Caco-2 (cell line): ENCODE data around the gene KANK3. TPM values are rescaled to one million over a fixed set of nuclear protein-coding genes. Genes with fewer than 3 reads are reported as not detected.

ENCODE experiments used
- BruUV-seq: library from RNA; stranded (reverse); fragments of 400-500 nt; replicated peaks from 2 replicates; lab custom pipeline; 2021; lab: Mats Ljungman, UMichigan
- CTCF ChIA-PET: fragments of 300-600 bp; sonication (Branson Sonifier 250); formaldehyde crosslinking; loops from one replicate; lab custom pipeline; 2022; ENCODE audit warnings: antibody characterized with exemption; lab: Charles Lee
- POLR2A ChIA-PET: fragments of 300-600 bp; sonication (Branson Sonifier 250); formaldehyde crosslinking; loops from one replicate; lab custom pipeline; 2022; ENCODE audit warnings: antibody characterized with exemption; lab: Charles Lee
- DNase-seq, 2 experiments: peaks; one replicate each; pipeline versions ENCODE4 v3.0.0 to v3.0.0-alpha.2; 2020 to 2022
- H3K27me3 ChIP-seq: replicated peaks from 2 replicates; pipeline ENCODE4 v1.6.0; 2011; ENCODE audit warnings: low read length; ENCODE audit not compliant: control insufficient read depth, insufficient read depth
- H3K36me3 ChIP-seq: 2 replicates; pipeline ENCODE4 v1.5.1; 2011; ENCODE audit warnings: low read length; ENCODE audit not compliant: control insufficient read depth, insufficient read depth
- H3K4me1 ChIP-seq: fragments of 250-450 bp; sonication (Bioruptor Pico); 2 replicates; pipeline ENCODE4 v1.5.1; 2020; ENCODE audit warnings: mild to moderate bottlenecking
- H3K4me3 ChIP-seq: 2 replicates; pipeline ENCODE4 v1.5.1; 2011; ENCODE audit warnings: low read depth, mild to moderate bottlenecking, control low read depth, low read length
- H3K9me3 ChIP-seq: fragments of 250-450 bp; sonication (Bioruptor Pico); 2 replicates; pipeline ENCODE4 v1.5.1; 2020; ENCODE audit warnings: mild to moderate bottlenecking, moderate library complexity
- H3K27ac Mint-ChIP-seq: one replicate; pipeline ENCODE4 v1.8.0; 2022; ENCODE audit warnings: mixed read lengths; ENCODE audit not compliant: unreplicated experiment
- H3K27me3 Mint-ChIP-seq: one replicate; pipeline ENCODE4 v1.8.0; 2022; ENCODE audit warnings: mixed read lengths; ENCODE audit not compliant: insufficient read depth, unreplicated experiment
- H3K36me3 Mint-ChIP-seq: one replicate; pipeline ENCODE4 v1.8.0; 2022; ENCODE audit warnings: mild to moderate bottlenecking, mixed read lengths; ENCODE audit not compliant: insufficient read depth, unreplicated experiment
- H3K4me1 Mint-ChIP-seq: one replicate; pipeline ENCODE4 v1.8.0; 2022; ENCODE audit warnings: low read depth, mixed read lengths; ENCODE audit not compliant: unreplicated experiment
- H3K4me3 Mint-ChIP-seq: one replicate; pipeline ENCODE4 v1.8.0; 2022; ENCODE audit warnings: mild to moderate bottlenecking, moderate library complexity, mixed read lengths; ENCODE audit not compliant: unreplicated experiment
- H3K9me3 Mint-ChIP-seq: one replicate; pipeline ENCODE4 v1.8.0; 2022; ENCODE audit warnings: mixed read lengths; ENCODE audit not compliant: unreplicated experiment
- intact Hi-C: fragments of 100-400 bp; cut with micrococcal nuclease; formaldehyde crosslinking; loops from one replicate; pipeline ENCODE4 v1.10.0; 2022; ENCODE audit not compliant: unreplicated experiment
- total RNA-seq: library from RNA; stranded (reverse); gene quantifications from 2 replicates; pipeline ENCODE4 v1.2.3, GENCODE V29; 2022
- TF ChIP-seq, protein P1 (sequence below), 2 experiments: fragments of 200-600 bp in 1 of 2; IDR thresholded peaks; 1 replicate in 1 of 2; 2 replicates in 1 of 2; pipeline versions ENCODE4 v1.5.1 to v1.8.0; 2011 to 2022; ENCODE audit warnings: antibody characterized with exemption in 1 of 2, control low read depth in 1 of 2, inconsistent platforms in 1 of 2, low read depth in 1 of 2, low read length in 1 of 2, mild to moderate bottlenecking in 1 of 2, moderate library complexity in 1 of 2; ENCODE audit not compliant: insufficient read depth in 1 of 2, severe bottlenecking in 1 of 2, unreplicated experiment in 1 of 2

Gene KANK3
- total RNA-seq, 1 experiment from 2014 or later, result 1.1 TPM

DNA sequence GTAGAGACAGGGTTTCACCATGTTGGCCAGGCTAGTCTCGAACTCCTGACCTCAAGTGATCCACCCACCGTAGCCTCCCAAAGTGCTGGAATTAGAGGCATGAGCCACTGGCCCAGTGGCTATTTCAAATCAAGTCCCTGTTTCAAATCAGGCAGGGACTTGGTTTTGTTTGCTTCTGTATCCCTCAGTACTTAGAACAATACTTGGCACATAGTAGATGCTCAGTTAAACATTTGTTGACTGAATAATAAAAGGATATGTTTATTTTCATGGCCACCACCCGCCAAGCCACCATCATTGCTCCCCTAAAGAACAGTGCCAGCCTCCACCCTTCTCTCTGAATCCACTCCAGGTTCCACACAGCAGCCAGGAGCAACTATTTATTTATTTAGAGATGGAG lies 17.6 kb downstream of the KANK3 start:
- H3K4me3 Mint-ChIP-seq, result no peak overlapping the region
- Histone ChIP-seq H3K4me1 (peaks cover 16% of the 10 kb centered on the region), H3K9me3 (no peaks in the 10 kb centered on the region), H3K36me3 (peaks cover 4% of the 10 kb centered on the region), H3K27me3 (no peaks in the 10 kb centered on the region), H3K4me3 (no peak overlapping the region)
- peaks cover 62% of the 10 kb centered on the region for H3K36me3 Mint-ChIP-seq
- H3K9me3 Mint-ChIP-seq, result no peaks in the 10 kb centered on the region
- ChIA-PET CTCF (no interaction called here), POLR2A (interaction anchor here (0.6 kb wide), 1 partner anchor 117 kb away, joined by 6 read pairs; no protein-coding TSS in a partner anchor)
- H3K27me3 Mint-ChIP-seq, result no peaks in the 10 kb centered on the region
- BruUV-seq, result no TSS peak
- no peak for DNase-seq
- TF ChIP-seq, protein P1, sequence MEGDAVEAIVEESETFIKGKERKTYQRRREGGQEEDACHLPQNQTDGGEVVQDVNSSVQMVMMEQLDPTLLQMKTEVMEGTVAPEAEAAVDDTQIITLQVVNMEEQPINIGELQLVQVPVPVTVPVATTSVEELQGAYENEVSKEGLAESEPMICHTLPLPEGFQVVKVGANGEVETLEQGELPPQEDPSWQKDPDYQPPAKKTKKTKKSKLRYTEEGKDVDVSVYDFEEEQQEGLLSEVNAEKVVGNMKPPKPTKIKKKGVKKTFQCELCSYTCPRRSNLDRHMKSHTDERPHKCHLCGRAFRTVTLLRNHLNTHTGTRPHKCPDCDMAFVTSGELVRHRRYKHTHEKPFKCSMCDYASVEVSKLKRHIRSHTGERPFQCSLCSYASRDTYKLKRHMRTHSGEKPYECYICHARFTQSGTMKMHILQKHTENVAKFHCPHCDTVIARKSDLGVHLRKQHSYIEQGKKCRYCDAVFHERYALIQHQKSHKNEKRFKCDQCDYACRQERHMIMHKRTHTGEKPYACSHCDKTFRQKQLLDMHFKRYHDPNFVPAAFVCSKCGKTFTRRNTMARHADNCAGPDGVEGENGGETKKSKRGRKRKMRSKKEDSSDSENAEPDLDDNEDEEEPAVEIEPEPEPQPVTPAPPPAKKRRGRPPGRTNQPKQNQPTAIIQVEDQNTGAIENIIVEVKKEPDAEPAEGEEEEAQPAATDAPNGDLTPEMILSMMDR (IDR thresholded peaks at IDR 0.05; ENCODE audit: insufficient read depth in 1 of 2, low read depth in 1 of 2, low read length in 1 of 2, severe bottlenecking in 1 of 2, unreplicated experiment in 1 of 2), result no peak
- H3K27ac Mint-ChIP-seq, result no peak overlapping the region
- peaks cover 8% of the 10 kb centered on the region for H3K4me1 Mint-ChIP-seq
- intact Hi-C loops, result no loop called here

DNA sequence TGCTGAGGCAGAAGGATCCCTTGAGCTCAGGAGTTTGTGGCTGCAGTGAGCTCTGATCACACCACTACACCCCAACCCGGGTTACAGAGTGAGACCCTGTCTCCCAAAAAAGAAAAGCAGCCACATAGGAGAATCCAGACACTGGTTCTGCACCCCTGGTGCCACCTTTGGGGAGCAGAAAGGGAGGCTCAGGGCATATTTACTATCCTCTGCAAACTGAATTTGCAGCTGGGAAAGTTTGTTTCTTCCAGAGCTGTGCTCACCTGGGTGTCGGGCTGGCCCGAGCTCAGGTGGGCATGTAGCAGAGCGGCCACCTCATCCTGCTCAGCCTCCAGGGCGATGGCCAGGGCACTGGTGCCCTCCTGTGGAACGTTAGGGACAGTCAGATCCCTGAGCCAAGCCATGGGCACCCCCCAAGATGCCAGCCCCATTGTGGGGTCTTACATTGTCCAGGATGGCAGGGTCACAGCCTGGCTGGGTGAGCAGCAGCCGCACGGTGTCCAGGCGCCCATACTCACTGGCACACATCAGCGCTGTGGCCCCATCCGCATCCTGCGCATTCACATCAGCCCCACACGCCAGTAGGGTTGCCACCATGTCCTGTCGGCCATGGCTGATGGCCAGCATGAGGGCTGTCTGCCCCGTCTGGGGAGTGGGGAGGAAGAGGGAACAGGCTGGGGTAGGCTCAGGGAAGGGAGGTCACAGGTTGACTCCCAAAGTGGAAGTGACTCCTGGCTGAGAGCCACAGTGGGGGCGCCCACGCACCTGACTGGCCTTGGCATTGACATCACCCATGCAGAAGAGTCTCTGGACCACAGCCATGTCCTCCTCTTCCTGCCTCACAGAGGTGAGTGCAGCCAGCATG lies 18.6 kb downstream of the KANK3 start:
- Histone ChIP-seq H3K4me1 (peaks cover 9% of the 10 kb centered on the region), H3K4me3 (no peak overlapping the region), H3K36me3 (peaks cover 4% of the 10 kb centered on the region), H3K27me3 (no peaks in the 10 kb centered on the region), H3K9me3 (no peaks in the 10 kb centered on the region)
- TF ChIP-seq, protein P1 (IDR thresholded peaks at IDR 0.05; ENCODE audit: insufficient read depth in 1 of 2, low read depth in 1 of 2, low read length in 1 of 2, severe bottlenecking in 1 of 2, unreplicated experiment in 1 of 2), result no peak
- H3K4me1 Mint-ChIP-seq, result peaks cover 5% of the 10 kb centered on the region
- H3K36me3 Mint-ChIP-seq, result peaks cover 68% of the 10 kb centered on the region
- no peaks in the 10 kb centered on the region for H3K27me3 Mint-ChIP-seq
- DNase-seq, result no peak
- CTCF ChIA-PET, result no interaction called here
- intact Hi-C loops, result no loop called here
- H3K4me3 Mint-ChIP-seq, result no peak overlapping the region
- POLR2A ChIA-PET, result interaction anchor here (1.3 kb wide), 1 partner anchor 11 kb away, joined by 5 read pairs; no protein-coding TSS in a partner anchor
- no TSS peak for BruUV-seq
- no peak overlapping the region for H3K27ac Mint-ChIP-seq
- H3K9me3 Mint-ChIP-seq, result no peaks in the 10 kb centered on the region

DNA sequence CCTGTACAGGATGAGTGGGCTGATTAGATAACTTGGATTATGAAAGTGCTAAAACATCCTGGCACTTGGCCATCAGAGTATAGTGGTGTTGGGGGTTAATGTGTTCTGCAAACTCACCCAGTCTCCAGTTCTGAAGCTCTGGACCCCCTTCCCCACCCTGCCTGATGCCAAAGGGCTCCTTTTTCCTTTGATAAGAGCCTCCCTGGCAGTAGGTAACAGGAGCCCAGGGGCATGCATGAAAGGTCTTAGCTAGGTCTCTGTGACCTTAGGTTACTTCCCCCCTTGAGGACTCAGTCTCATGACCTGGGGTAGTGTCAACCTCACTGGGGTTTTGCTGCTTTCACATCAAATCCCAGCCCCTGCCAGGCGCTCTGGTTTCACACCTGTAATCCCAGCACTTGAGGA lies 19.3 kb downstream of the KANK3 start:
- H3K27me3 Mint-ChIP-seq, result no peaks in the 10 kb centered on the region
- BruUV-seq, result no TSS peak
- H3K4me3 Mint-ChIP-seq, result no peak overlapping the region
- ChIA-PET POLR2A (interaction anchor here (1.3 kb wide), 1 partner anchor 11 kb away, joined by 5 read pairs; no protein-coding TSS in a partner anchor), CTCF (no interaction called here)
- Histone ChIP-seq H3K36me3 (peaks cover 4% of the 10 kb centered on the region), H3K4me3 (no peak overlapping the region), H3K4me1 (peaks cover 9% of the 10 kb centered on the region), H3K9me3 (no peaks in the 10 kb centered on the region), H3K27me3 (no peaks in the 10 kb centered on the region)
- H3K36me3 Mint-ChIP-seq, result peaks cover 72% of the 10 kb centered on the region
- intact Hi-C loops, result no loop called here
- TF ChIP-seq, protein P1 (IDR thresholded peaks at IDR 0.05; ENCODE audit: insufficient read depth in 1 of 2, low read depth in 1 of 2, low read length in 1 of 2, severe bottlenecking in 1 of 2, unreplicated experiment in 1 of 2), result no peak
- H3K27ac Mint-ChIP-seq, result no peak overlapping the region
- peaks cover 7% of the 10 kb centered on the region for H3K4me1 Mint-ChIP-seq
- H3K9me3 Mint-ChIP-seq, result no peaks in the 10 kb centered on the region
- DNase-seq, result no peak
